ENCODE measurements around the gene AGBL5. TPM values are rescaled to one million over a fixed set of nuclear protein-coding genes. Genes with fewer than 3 reads are reported as not detected.

The AGBL5 gene
- total RNA-seq, 4 donors from 2014 or later, result 12.1 to 14.4 (median 14.3) TPM

DNA sequence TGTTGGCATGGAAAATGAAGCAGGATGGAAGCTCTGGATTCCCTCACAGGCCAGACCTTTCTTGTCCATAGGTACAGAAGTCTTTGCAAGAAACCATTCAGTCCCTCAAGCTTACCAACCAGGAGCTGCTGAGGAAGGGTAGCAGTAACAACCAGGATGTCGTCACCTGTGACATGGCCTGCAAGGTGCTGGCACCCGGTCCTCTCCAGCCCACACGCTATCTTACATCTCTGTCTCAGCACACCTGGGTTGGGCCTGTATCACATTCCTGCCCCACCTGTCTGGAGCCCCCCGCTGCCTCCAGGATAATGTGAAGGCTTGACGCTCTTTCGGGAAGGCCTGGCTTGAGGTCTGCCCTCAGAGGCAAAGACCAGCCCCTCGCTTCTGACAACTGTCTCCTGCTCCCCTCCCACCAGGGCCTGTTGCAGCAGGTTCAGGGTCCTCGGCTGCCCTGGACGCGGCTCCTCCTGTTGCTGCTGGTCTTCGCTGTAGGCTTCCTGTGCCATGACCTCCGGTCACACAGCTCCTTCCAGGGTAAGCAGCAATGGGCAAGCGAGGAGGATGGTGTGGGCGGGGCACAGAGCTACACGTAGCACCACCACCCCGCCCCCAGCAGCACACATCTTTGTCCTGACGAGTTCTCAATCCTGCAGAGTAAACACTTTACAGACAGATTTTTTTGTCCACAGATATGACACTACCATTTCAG lies 12.7 kb upstream of the AGBL5 start:
- 86 to 87% methylated on average over 17 of the region's 17 CpGs for WGBS, 2 donors
- H3K27me3 ChIP-seq, result no peaks in the 10 kb centered on the region
- TF ChIP-seq EP300 (IDR thresholded peaks at IDR 0.05) (no peak), POLR2A (IDR thresholded peaks at IDR 0.05) (no peak)
- TF ChIP-seq, protein P1, sequence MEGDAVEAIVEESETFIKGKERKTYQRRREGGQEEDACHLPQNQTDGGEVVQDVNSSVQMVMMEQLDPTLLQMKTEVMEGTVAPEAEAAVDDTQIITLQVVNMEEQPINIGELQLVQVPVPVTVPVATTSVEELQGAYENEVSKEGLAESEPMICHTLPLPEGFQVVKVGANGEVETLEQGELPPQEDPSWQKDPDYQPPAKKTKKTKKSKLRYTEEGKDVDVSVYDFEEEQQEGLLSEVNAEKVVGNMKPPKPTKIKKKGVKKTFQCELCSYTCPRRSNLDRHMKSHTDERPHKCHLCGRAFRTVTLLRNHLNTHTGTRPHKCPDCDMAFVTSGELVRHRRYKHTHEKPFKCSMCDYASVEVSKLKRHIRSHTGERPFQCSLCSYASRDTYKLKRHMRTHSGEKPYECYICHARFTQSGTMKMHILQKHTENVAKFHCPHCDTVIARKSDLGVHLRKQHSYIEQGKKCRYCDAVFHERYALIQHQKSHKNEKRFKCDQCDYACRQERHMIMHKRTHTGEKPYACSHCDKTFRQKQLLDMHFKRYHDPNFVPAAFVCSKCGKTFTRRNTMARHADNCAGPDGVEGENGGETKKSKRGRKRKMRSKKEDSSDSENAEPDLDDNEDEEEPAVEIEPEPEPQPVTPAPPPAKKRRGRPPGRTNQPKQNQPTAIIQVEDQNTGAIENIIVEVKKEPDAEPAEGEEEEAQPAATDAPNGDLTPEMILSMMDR (IDR thresholded peaks at IDR 0.05), result no peak
- no peaks in the 10 kb centered on the region for H3K9me3 ChIP-seq
- H3K4me3 ChIP-seq, result no peak overlapping the region
- H3K36me3 ChIP-seq, result peaks cover 0 to 75% (median 56%) of the 10 kb centered on the region in 3 donors
- no peak for DNase-seq (ENCODE audit: low spot score in 2 of 2)
- peaks cover 0 to 20% (median 8%) of the 10 kb centered on the region in 4 donors for H3K4me1 ChIP-seq
- H3K27ac ChIP-seq, result no peak overlapping the region

DNA sequence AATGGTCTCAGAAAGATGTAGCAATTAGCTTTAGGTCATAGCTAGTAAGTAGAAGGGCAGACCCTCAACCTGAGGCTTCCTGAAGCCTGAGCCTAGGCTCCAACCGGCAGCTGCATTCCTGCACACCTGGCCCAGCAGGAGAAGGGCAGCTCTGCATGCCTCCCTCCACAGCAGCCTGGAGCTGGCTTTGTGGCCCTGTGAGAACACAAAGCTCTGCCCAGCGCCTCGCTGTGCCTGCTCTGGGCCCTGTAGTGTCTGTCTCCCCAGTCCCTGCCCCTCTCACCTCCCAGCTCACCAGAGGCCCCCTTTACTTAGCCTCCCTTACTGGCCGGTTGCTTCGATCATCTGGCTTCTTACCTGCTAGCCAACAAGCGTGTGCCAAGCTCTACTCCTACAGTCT lies 12.0 kb upstream of the AGBL5 start:
- Histone ChIP-seq H3K36me3 (peaks cover 0 to 75% (median 56%) of the 10 kb centered on the region in 3 donors), H3K27ac (no peak overlapping the region), H3K9me3 (no peaks in the 10 kb centered on the region), H3K27me3 (no peaks in the 10 kb centered on the region), H3K4me1 (peaks cover 0 to 13% (median 3%) of the 10 kb centered on the region in 4 donors), H3K4me3 (no peak overlapping the region)
- WGBS, 2 donors, result 91 to 93% methylated on average over 6 of the region's 6 CpGs
- TF ChIP-seq EP300 (IDR thresholded peaks at IDR 0.05), result no peak
- no peak for TF ChIP-seq POLR2A (IDR thresholded peaks at IDR 0.05)
- TF ChIP-seq, protein P1 (IDR thresholded peaks at IDR 0.05), result no peak
- DNase-seq (ENCODE audit: low spot score in 2 of 2), result no peak

- Histone ChIP-seq H3K36me3 (peaks cover 0 to 72% (median 56%) of the 10 kb centered on the region in 3 donors), H3K9me3 (no peaks in the 10 kb centered on the region), H3K4me3 (no peak overlapping the region), H3K27me3 (no peaks in the 10 kb centered on the region), H3K4me1 (peaks cover 0 to 9% (median under 1%) of the 10 kb centered on the region in 4 donors), H3K27ac (no peak overlapping the region)
- no peak for DNase-seq (ENCODE audit: low spot score in 2 of 2)
- TF ChIP-seq EP300 (IDR thresholded peaks at IDR 0.05), result no peak
- TF ChIP-seq POLR2A (IDR thresholded peaks at IDR 0.05), result no peak
- TF ChIP-seq, protein P1 (IDR thresholded peaks at IDR 0.05), result no peak
- 95 to 99% methylated on average over 7 of the region's 7 CpGs for WGBS, 2 donors
Measured at GRCh38 chr2:27039871-27040270, 11.6 kb upstream of the AGBL5 start.

DNA sequence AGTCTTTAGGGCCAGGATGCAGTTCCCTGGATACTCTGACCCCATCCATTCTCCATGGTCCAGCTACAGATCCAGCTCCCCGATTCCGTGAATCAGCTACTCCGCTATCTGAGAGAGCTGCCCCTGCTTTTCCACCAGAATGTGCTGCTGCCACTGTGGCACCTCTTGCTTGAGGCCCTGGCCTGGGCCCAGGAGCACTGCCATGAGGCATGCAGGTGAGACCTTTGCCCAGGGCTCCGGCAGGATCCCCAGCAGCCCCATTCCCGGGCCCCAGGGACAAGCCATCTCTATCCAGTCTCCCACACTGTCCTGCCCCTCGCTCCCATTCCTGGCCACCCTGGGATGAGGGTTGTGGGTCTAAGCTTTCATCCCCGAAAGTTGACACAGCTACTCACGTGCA lies 11.2 kb upstream of the AGBL5 start:
- Histone ChIP-seq H3K36me3 (peaks cover 0 to 68% (median 52%) of the 10 kb centered on the region in 3 donors), H3K27me3 (no peaks in the 10 kb centered on the region)
- 92 to 93% methylated on average over 8 of the region's 8 CpGs for WGBS, 2 donors

DNA sequence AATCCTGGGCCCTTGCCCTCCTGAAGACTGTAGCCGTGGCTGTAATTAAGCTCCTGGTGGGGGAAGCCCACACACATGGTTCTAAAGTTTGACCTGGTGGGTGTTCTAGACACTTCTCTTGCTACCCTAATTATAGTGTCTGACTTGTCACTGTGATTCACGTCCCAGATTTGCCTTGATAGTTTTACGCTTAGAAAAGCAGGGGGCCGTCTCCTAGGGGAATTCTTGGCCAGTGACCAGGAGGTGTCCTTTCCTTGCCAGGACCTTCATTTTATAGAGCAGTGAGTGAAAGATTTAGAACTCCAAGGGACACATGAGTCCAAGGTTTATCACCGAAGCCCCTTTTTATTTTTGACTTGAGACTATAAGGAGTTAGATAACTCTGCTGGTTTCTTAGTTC lies 9.7 kb upstream of the AGBL5 start:
- H3K4me1 ChIP-seq, result no peaks in the 10 kb centered on the region
- no peak overlapping the region for H3K27ac ChIP-seq
- DNase-seq (ENCODE audit: low spot score in 2 of 2), result no peak
- H3K27me3 ChIP-seq, result no peaks in the 10 kb centered on the region
- H3K9me3 ChIP-seq, result no peaks in the 10 kb centered on the region
- 39 to 54% methylated on average over 5 of the region's 5 CpGs for WGBS, 2 donors
- H3K4me3 ChIP-seq, result no peak overlapping the region
- TF ChIP-seq, protein P1 (IDR thresholded peaks at IDR 0.05), result no peak
- TF ChIP-seq POLR2A (IDR thresholded peaks at IDR 0.05) (no peak), EP300 (IDR thresholded peaks at IDR 0.05) (no peak)
- H3K36me3 ChIP-seq, result peaks cover 0 to 53% (median 37%) of the 10 kb centered on the region in 3 donors

More for the DNA sequence above, 11.2 kb upstream of the AGBL5 start:
- DNase-seq (ENCODE audit: low spot score in 2 of 2), result no peak
- H3K9me3 ChIP-seq, result no peaks in the 10 kb centered on the region
- H3K27ac ChIP-seq, result no peak overlapping the region
- TF ChIP-seq EP300 (IDR thresholded peaks at IDR 0.05) (no peak), POLR2A (IDR thresholded peaks at IDR 0.05) (no peak)
- TF ChIP-seq, protein P1 (IDR thresholded peaks at IDR 0.05), result no peak
- H3K4me3 ChIP-seq, result no peak overlapping the region
- peaks cover 0 to 5% (median 0%) of the 10 kb centered on the region in 4 donors for H3K4me1 ChIP-seq
